Measurements from ENCODE around the gene TSPAN13. TPM values are rescaled to one million over a fixed set of nuclear protein-coding genes. Genes with fewer than 3 reads are reported as not detected.

TSPAN13 gene
- total RNA-seq, 2 donors from 2014 or later: 34.9 to 51.2 TPM

DNA sequence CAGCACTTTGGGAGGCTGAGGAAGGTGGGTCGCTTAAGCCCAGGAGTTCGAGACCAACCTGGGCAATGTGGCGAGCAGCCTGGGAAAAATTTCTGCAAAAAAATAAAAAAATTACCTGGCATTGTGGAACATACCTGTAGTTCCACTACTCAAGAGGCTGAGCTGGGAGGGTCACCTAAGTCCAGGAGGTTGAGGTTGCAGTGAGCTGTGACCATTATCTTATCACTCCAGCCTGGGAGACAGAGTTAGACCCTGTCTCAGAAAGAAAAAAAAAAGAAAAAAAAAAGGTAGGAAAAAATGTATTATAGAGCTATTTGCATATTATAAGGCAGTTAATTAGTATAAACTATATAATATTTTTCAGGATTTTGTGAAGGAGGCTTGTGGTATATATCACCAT lies 11.0 kb upstream of the TSPAN13 start:
- Mint-ChIP-seq H3K36me3 (ENCODE audit: low read depth) (no peaks in the 10 kb centered on the region), H3K4me1 (peaks cover 41% of the 10 kb centered on the region), H3K27me3 (ENCODE audit: insufficient read depth) (no peaks in the 10 kb centered on the region), H3K27ac (no peak overlapping the region), H3K9me3 (no peaks in the 10 kb centered on the region), H3K4me3 (no peak overlapping the region)
- Histone ChIP-seq H3K27ac (ENCODE audit: low read depth, low read length) (no peak overlapping the region), H3K4me3 (ENCODE audit: low read length) (no peak overlapping the region), H3K4me1 (ENCODE audit: control insufficient read depth, insufficient read depth, low read length) (peaks cover 30% of the 10 kb centered on the region), H3K36me3 (ENCODE audit: control insufficient read depth, insufficient read depth, low read length) (no peaks in the 10 kb centered on the region), H3K9ac (ENCODE audit: extremely low read depth, low read length, poor library complexity, severe bottlenecking) (no peak overlapping the region), H3K27me3 (ENCODE audit: control insufficient read depth, insufficient read depth, low read length, poor library complexity, severe bottlenecking) (no peaks in the 10 kb centered on the region), H3K9me3 (ENCODE audit: control insufficient read depth, low read length) (no peaks in the 10 kb centered on the region)
- DNase-seq: no peak
- WGBS, 2 experiments (ENCODE audit: insufficient coverage in 1 of 2, insufficient read length in 1 of 2): 95 to 100% methylated on average over 2 to 3 of the region's 3 CpGs
- no peak for TF ChIP-seq CTCF (conservative IDR thresholded peaks at IDR 0.05)

GRCh38 chr7:16743236-16743635 lies 10.3 kb upstream of the TSPAN13 start:
- Mint-ChIP-seq H3K27ac (no peak overlapping the region), H3K9me3 (no peaks in the 10 kb centered on the region), H3K4me3 (no peak overlapping the region), H3K36me3 (ENCODE audit: low read depth) (no peaks in the 10 kb centered on the region), H3K4me1 (peaks cover 34% of the 10 kb centered on the region), H3K27me3 (ENCODE audit: insufficient read depth) (no peaks in the 10 kb centered on the region)
- Histone ChIP-seq H3K9ac (ENCODE audit: extremely low read depth, low read length, poor library complexity, severe bottlenecking) (no peak overlapping the region), H3K27me3 (ENCODE audit: control insufficient read depth, insufficient read depth, low read length, poor library complexity, severe bottlenecking) (no peaks in the 10 kb centered on the region), H3K9me3 (ENCODE audit: control insufficient read depth, low read length) (no peaks in the 10 kb centered on the region), H3K4me1 (ENCODE audit: control insufficient read depth, insufficient read depth, low read length) (peaks cover 27% of the 10 kb centered on the region), H3K4me3 (ENCODE audit: low read length) (no peak overlapping the region), H3K36me3 (ENCODE audit: control insufficient read depth, insufficient read depth, low read length) (no peaks in the 10 kb centered on the region), H3K27ac (ENCODE audit: low read depth, low read length) (no peak overlapping the region)
- WGBS, 2 experiments (ENCODE audit: insufficient coverage in 1 of 2, insufficient read length in 1 of 2): 93 to 100% methylated on average over 1 to 4 of the region's 4 CpGs
- TF ChIP-seq CTCF (conservative IDR thresholded peaks at IDR 0.05): no peak
- no peak for DNase-seq

DNA sequence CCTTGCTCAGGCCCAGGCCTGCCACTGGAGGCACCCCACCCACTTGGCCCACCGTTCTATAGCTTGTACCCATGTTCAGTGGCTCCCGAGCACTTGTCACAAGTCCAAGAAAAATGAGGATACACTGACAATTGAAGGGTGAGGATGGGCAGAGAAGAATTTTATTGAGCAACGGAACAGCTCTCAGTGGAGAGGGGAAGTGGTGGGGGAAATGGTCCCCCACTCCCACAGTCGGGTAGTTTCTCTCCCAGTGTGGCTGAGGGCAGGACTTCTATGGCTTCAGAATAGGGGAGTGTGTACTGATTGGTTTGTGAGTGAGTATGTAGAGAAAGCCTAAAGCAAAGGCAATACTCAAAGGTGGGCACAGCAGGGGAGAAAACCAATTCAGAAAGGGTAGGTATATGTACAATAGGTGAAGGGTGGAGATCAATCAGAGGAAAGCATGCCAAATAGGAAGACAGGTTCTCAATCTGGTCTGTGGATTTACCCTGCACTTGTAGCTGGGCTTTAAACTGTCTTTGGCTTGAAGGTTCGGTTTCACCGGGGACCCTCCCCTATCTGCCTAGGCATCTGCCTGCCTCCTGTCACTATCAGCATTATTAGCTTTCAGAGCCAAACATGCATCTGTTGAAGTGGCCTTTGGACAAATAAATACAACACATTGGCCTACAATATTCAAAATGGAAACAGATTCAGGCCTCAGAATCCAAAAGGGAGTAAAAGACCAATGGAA lies 8.9 kb upstream of the TSPAN13 start:
- peaks cover 24% of the 10 kb centered on the region for H3K4me1 Mint-ChIP-seq

More for the DNA sequence above, 8.9 kb upstream of the TSPAN13 start:
- no peak for DNase-seq
- 82 to 86% methylated on average over 2 to 6 of the region's 6 CpGs for WGBS, 2 experiments (ENCODE audit: insufficient coverage in 1 of 2, insufficient read length in 1 of 2)
- Histone ChIP-seq H3K9ac (ENCODE audit: extremely low read depth, low read length, poor library complexity, severe bottlenecking) (no peak overlapping the region), H3K4me1 (ENCODE audit: control insufficient read depth, insufficient read depth, low read length) (peaks cover 27% of the 10 kb centered on the region), H3K27ac (ENCODE audit: low read depth, low read length) (no peak overlapping the region), H3K27me3 (ENCODE audit: control insufficient read depth, insufficient read depth, low read length, poor library complexity, severe bottlenecking) (no peaks in the 10 kb centered on the region), H3K36me3 (ENCODE audit: control insufficient read depth, insufficient read depth, low read length) (no peaks in the 10 kb centered on the region), H3K4me3 (ENCODE audit: low read length) (no peak overlapping the region), H3K9me3 (ENCODE audit: control insufficient read depth, low read length) (no peaks in the 10 kb centered on the region)
- no peak for TF ChIP-seq CTCF (conservative IDR thresholded peaks at IDR 0.05)
- no peaks in the 10 kb centered on the region for H3K27me3 Mint-ChIP-seq (ENCODE audit: insufficient read depth)
- no peaks in the 10 kb centered on the region for H3K36me3 Mint-ChIP-seq (ENCODE audit: low read depth)
- no peaks in the 10 kb centered on the region for H3K9me3 Mint-ChIP-seq
- H3K4me3 Mint-ChIP-seq: no peak overlapping the region
- no peak overlapping the region for H3K27ac Mint-ChIP-seq
